ENCODE data around the gene CDK13.

CDK13 gene

DNA sequence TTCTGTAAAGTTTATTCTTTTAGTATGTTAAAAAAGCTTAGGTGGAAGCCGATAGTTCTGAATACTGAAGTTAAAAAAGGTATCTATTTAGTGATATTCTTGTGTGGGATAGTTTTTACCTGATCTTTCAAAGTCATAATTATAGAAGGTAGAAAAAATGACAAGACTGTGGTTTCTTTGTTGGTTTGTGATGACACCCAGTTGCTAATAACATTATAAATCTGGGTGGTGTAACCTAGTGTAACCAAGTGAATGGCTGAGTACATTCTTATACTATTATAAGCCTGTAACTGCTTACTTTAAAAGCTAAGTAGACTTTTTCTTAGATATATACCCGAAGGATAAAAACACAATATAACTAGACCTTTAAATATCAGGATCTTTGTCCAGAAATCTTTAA is 2.3 kb downstream of the CDK13 start:
- TF ChIP-seq EZH2 (optimal IDR thresholded peaks at IDR 0.05; ENCODE audit: low read depth, low read length) (no peak), EZH2phosphoT487 (IDR thresholded peaks at IDR 0.05; ENCODE audit: low read length) (no peak)
- TF ChIP-seq, protein P1, sequence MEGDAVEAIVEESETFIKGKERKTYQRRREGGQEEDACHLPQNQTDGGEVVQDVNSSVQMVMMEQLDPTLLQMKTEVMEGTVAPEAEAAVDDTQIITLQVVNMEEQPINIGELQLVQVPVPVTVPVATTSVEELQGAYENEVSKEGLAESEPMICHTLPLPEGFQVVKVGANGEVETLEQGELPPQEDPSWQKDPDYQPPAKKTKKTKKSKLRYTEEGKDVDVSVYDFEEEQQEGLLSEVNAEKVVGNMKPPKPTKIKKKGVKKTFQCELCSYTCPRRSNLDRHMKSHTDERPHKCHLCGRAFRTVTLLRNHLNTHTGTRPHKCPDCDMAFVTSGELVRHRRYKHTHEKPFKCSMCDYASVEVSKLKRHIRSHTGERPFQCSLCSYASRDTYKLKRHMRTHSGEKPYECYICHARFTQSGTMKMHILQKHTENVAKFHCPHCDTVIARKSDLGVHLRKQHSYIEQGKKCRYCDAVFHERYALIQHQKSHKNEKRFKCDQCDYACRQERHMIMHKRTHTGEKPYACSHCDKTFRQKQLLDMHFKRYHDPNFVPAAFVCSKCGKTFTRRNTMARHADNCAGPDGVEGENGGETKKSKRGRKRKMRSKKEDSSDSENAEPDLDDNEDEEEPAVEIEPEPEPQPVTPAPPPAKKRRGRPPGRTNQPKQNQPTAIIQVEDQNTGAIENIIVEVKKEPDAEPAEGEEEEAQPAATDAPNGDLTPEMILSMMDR (IDR thresholded peaks at IDR 0.05; ENCODE audit: low read length), result no peak
- DNase-seq, result no peak
- H4K20me1 ChIP-seq (ENCODE audit: insufficient read depth, low read length), result peaks cover 30% of the 10 kb centered on the region; the same call in 1 of the 2 replicates

DNA sequence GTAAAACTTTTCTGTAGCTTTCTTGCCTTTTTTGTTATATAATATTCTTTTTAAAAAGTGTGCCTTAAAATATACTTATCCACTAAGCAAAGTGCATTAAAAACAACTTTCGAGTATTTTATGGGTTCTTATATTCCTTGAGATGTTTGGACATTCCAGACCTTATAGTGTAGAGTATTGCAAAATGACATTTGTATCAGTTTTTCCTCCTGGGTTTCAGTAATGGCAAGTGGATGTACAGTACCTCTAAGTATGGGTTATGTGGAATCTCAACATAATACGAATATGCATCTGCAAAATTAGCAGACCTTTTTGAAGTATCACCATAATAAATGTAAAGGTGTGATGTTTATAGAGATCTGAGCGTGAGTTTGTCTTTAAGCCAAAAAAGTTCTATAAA is 2.7 kb downstream of the CDK13 start:
- peaks cover 74% of the 10 kb centered on the region for H3K79me2 ChIP-seq (ENCODE audit: low read length)
- no peaks in the 10 kb centered on the region for H3K9me3 ChIP-seq (replicated peaks; ENCODE audit: insufficient read depth, low read length)
- TF ChIP-seq EZH2phosphoT487 (IDR thresholded peaks at IDR 0.05; ENCODE audit: low read length) (no peak), EZH2 (optimal IDR thresholded peaks at IDR 0.05; ENCODE audit: low read depth, low read length) (no peak)
- TF ChIP-seq, protein P1 (IDR thresholded peaks at IDR 0.05; ENCODE audit: low read length), result no peak
- H3F3A ChIP-seq (ENCODE audit: insufficient read depth, low read length), result peaks cover 33% of the 10 kb centered on the region
- H3K27me3 ChIP-seq (replicated peaks; ENCODE audit: insufficient read depth, low read length), result no peaks in the 10 kb centered on the region
- no peaks in the 10 kb centered on the region for H3K9me2 ChIP-seq (replicated peaks; ENCODE audit: insufficient read depth, low read length)
- peak overlapping the region; percentile 99; the same call in 1 of the 2 replicates for H3K27ac ChIP-seq (ENCODE audit: low read length)
- H3K4me2 ChIP-seq (ENCODE audit: low read depth, low read length), result peak overlapping the region; percentile 93
- peak overlapping the region; percentile 89 for H3K4me3 ChIP-seq (ENCODE audit: low read length)
- H3K9ac ChIP-seq (ENCODE audit: low read length), result peak overlapping the region; percentile 98; the same call in 1 of the 2 replicates
- peaks cover 30% of the 10 kb centered on the region; the same call in 1 of the 2 replicates for H4K20me1 ChIP-seq (ENCODE audit: insufficient read depth, low read length)
- DNase-seq, result no peak
- H3K36me3 ChIP-seq (replicated peaks; ENCODE audit: insufficient read depth, low read length), result peaks cover 9% of the 10 kb centered on the region; the same call in 1 of the 2 replicates
- H2AFZ ChIP-seq (ENCODE audit: low read length), result no peak overlapping the region
- peaks cover 21% of the 10 kb centered on the region for H3K4me1 ChIP-seq (ENCODE audit: low read length)

More for the DNA sequence above, 2.3 kb downstream of the CDK13 start:
- H3F3A ChIP-seq (ENCODE audit: insufficient read depth, low read length), result peaks cover 33% of the 10 kb centered on the region
- no peaks in the 10 kb centered on the region for H3K27me3 ChIP-seq (replicated peaks; ENCODE audit: insufficient read depth, low read length)
- H3K79me2 ChIP-seq (ENCODE audit: low read length), result peaks cover 70% of the 10 kb centered on the region
- H3K4me2 ChIP-seq (ENCODE audit: low read depth, low read length), result peak overlapping the region; percentile 93
- no peaks in the 10 kb centered on the region for H3K9me2 ChIP-seq (replicated peaks; ENCODE audit: insufficient read depth, low read length)
- H3K4me1 ChIP-seq (ENCODE audit: low read length), result peaks cover 23% of the 10 kb centered on the region
- no peaks in the 10 kb centered on the region for H3K9me3 ChIP-seq (replicated peaks; ENCODE audit: insufficient read depth, low read length)
- H2AFZ ChIP-seq (ENCODE audit: low read length), result no peak overlapping the region
- peaks cover 9% of the 10 kb centered on the region; the same call in 1 of the 2 replicates for H3K36me3 ChIP-seq (replicated peaks; ENCODE audit: insufficient read depth, low read length)
- peak overlapping the region; percentile 89 for H3K4me3 ChIP-seq (ENCODE audit: low read length)
- H3K9ac ChIP-seq (ENCODE audit: low read length), result peak overlapping the region; percentile 98
- H3K27ac ChIP-seq (ENCODE audit: low read length), result peak overlapping the region; percentile 99

DNA sequence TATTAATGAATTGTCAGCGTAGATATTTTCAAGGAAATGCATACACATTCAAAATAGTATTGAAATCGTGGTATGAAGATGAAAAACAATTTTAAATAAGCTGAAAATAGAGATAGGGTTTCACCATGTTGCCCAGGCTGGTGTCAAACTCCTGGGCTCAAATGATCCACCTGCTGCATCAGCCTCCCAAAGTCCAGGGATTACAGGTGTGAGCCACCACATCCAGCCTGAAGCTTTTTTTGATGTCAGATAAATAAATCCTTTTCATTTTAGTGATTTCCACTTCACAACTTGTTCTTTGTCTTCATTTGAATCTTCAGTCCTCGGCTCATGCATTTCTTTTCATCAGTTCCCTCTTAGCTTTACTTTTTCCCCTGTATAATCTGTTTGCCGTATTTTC is 4.6 kb downstream of the CDK13 start:
- H2AFZ ChIP-seq (ENCODE audit: low read length), result no peak overlapping the region
- no peaks in the 10 kb centered on the region for H3K9me2 ChIP-seq (replicated peaks; ENCODE audit: insufficient read depth, low read length)
- peak overlapping the region; percentile 93; the same call in 1 of the 2 replicates for H3K4me2 ChIP-seq (ENCODE audit: low read depth, low read length)
- H4K20me1 ChIP-seq (ENCODE audit: insufficient read depth, low read length), result peaks cover 30% of the 10 kb centered on the region; the same call in 1 of the 2 replicates
- DNase-seq, result no peak
- peaks cover 14% of the 10 kb centered on the region for H3K4me1 ChIP-seq (ENCODE audit: low read length)
- no peak overlapping the region for H3K9ac ChIP-seq (ENCODE audit: low read length)
- TF ChIP-seq, protein P1 (IDR thresholded peaks at IDR 0.05; ENCODE audit: low read length), result no peak
- no peak for TF ChIP-seq EZH2 (optimal IDR thresholded peaks at IDR 0.05; ENCODE audit: low read depth, low read length)
- H3K27ac ChIP-seq (ENCODE audit: low read length), result no peak overlapping the region
- no peaks in the 10 kb centered on the region for H3K9me3 ChIP-seq (replicated peaks; ENCODE audit: insufficient read depth, low read length)
- no peak overlapping the region for H3K4me3 ChIP-seq (ENCODE audit: low read length)
- peaks cover 93% of the 10 kb centered on the region for H3K79me2 ChIP-seq (ENCODE audit: low read length)
- H3K36me3 ChIP-seq (replicated peaks; ENCODE audit: insufficient read depth, low read length), result peaks cover 9% of the 10 kb centered on the region; the same call in 1 of the 2 replicates
- H3K27me3 ChIP-seq (replicated peaks; ENCODE audit: insufficient read depth, low read length), result no peaks in the 10 kb centered on the region
- peaks cover 18% of the 10 kb centered on the region for H3F3A ChIP-seq (ENCODE audit: insufficient read depth, low read length)
